ENCODE measurements around the gene IP6K3.

Gene IP6K3

GRCh38 chr6:33746651-33747100 lies at the start of gene IP6K3:
Gene IP6K3 (minus strand): TSS chr6:33746905. CDS start chr6:33735476, 11,429 bp downstream.
- DNase-seq (ENCODE audit: low spot score) = no peak

- no peak for DNase-seq (ENCODE audit: low spot score)
Observed at GRCh38 chr6:33794910-33795623, 48.4 kb upstream of the IP6K3 start.

- no peak for DNase-seq (ENCODE audit: low spot score)
Observed at GRCh38 chr6:33792981-33793380, 46.3 kb upstream of the IP6K3 start.

- no peak for DNase-seq (ENCODE audit: low spot score)
Observed at GRCh38 chr6:33791620-33792019, 44.9 kb upstream of the IP6K3 start.

GRCh38 chr6:33790910-33791309 lies 44.2 kb upstream of the IP6K3 start:
- no peak for DNase-seq (ENCODE audit: low spot score)

- DNase-seq (ENCODE audit: low spot score) = no peak
Observed at GRCh38 chr6:33790379-33790778, 43.7 kb upstream of the IP6K3 start.

GRCh38 chr6:33789550-33789895 lies 42.8 kb upstream of the IP6K3 start:
- DNase-seq (ENCODE audit: low spot score) = no peak

- peak; percentile 88 for DNase-seq (ENCODE audit: low spot score)
Observed at GRCh38 chr6:33788694-33789549, 42.2 kb upstream of the IP6K3 start, which contains the start of gene LEMD2. Gene LEMD2 (minus strand): TSS chr6:33789130. CDS start chr6:33789116, 14 bp downstream.

- peak; percentile 81 for DNase-seq (ENCODE audit: low spot score)
Observed at GRCh38 chr6:33787954-33788693, 41.4 kb upstream of the IP6K3 start.

GRCh38 chr6:33787346-33787953 lies 40.7 kb upstream of the IP6K3 start:
- peak; percentile 89 for DNase-seq (ENCODE audit: low spot score)

GRCh38 chr6:33786736-33787135 lies 40.0 kb upstream of the IP6K3 start:
- no peak for DNase-seq (ENCODE audit: low spot score)

GRCh38 chr6:33785778-33786177 lies 39.1 kb upstream of the IP6K3 start:
- DNase-seq (ENCODE audit: low spot score) = peak; percentile 80

- DNase-seq (ENCODE audit: low spot score) = no peak
Observed at GRCh38 chr6:33784787-33785186, 38.1 kb upstream of the IP6K3 start.

GRCh38 chr6:33783781-33784520 lies 37.2 kb upstream of the IP6K3 start:
- no peak for DNase-seq (ENCODE audit: low spot score)

GRCh38 chr6:33782561-33782960 lies 35.9 kb upstream of the IP6K3 start:
- no peak for DNase-seq (ENCODE audit: low spot score)

GRCh38 chr6:33781131-33781975 lies 34.6 kb upstream of the IP6K3 start:
- peak; percentile 97 for DNase-seq (ENCODE audit: low spot score)

- no peak for DNase-seq (ENCODE audit: low spot score)
Observed at GRCh38 chr6:33779895-33780294, 33.2 kb upstream of the IP6K3 start.

GRCh38 chr6:33779290-33779689 lies 32.6 kb upstream of the IP6K3 start:
- DNase-seq (ENCODE audit: low spot score) = no peak

- no peak for DNase-seq (ENCODE audit: low spot score)
Observed at GRCh38 chr6:33778444-33779121, 31.9 kb upstream of the IP6K3 start.
